Ovary (tissue), 3 donors: Measurements from ENCODE around the gene HYOU1.

Source experiments
- CTCF ChIP-seq, 3 donors: fragments of 450-650 bp in 2 of 3; fragments of 200-600 bp in 1 of 3; IDR thresholded peaks; one replicate each; pipeline versions ENCODE4 v1.5.1 to v1.8.0; 2016 to 2022; ENCODE audit warnings: antibody characterized with exemption in 3 of 3, mild to moderate bottlenecking in 1 of 3
- EP300 ChIP-seq: sonication (generic); formaldehyde crosslinking; IDR thresholded peaks from one replicate; pipeline ENCODE4 v1.6.1; 2017; ENCODE audit warnings: antibody characterized with exemption
- POLR2A ChIP-seq: fragments of 450-650 bp; IDR thresholded peaks from one replicate; pipeline ENCODE4 v1.6.1; 2017; ENCODE audit warnings: antibody characterized with exemption, mild to moderate bottlenecking, moderate library complexity
- donor health status: DM: no; HTN: no; CAD: no.

- TF ChIP-seq CTCF (IDR thresholded peaks at IDR 0.05) (no peak), POLR2A (no peak), EP300 (no peak)
Measured at GRCh38 chr11:119092880-119093842, 36.2 kb upstream of the HYOU1 start.
